NT2/D1 (cell line): ENCODE data around the gene SPSB4.

Source experiments
- DNase-seq: peaks from one replicate; pipeline ENCODE4 v3.0.0-alpha.2; 2011; ENCODE audit warnings: low read depth, low spot score
- H3K27me3 ChIP-seq: 2 replicates; pipeline ENCODE4 v1.6.0; 2011; ENCODE audit warnings: mild to moderate bottlenecking; ENCODE audit not compliant: insufficient read length, insufficient read depth
- H3K36me3 ChIP-seq: 2 replicates; pipeline ENCODE4 v1.6.1; 2011; ENCODE audit warnings: mild to moderate bottlenecking, low read length, mixed read lengths; ENCODE audit not compliant: insufficient read depth, insufficient read length
- H3K4me1 ChIP-seq: 2 replicates; pipeline ENCODE4 v1.5.1; 2011; ENCODE audit not compliant: insufficient read depth, insufficient read length
- H3K4me3 ChIP-seq: 2 replicates; pipeline ENCODE4 v1.5.1; 2011; ENCODE audit warnings: low read depth; ENCODE audit not compliant: insufficient read length
- H3K9ac ChIP-seq: 2 replicates; pipeline ENCODE4 v1.6.0; 2011; ENCODE audit warnings: low read depth; ENCODE audit not compliant: insufficient read length
- H3K9me3 ChIP-seq: 2 replicates; pipeline ENCODE4 v1.5.1; 2011; ENCODE audit warnings: mild to moderate bottlenecking, low read length; ENCODE audit not compliant: insufficient read depth
- SUZ12 ChIP-seq: IDR thresholded peaks from 2 replicates; pipeline ENCODE4 v1.6.1; 2011; ENCODE audit not compliant: insufficient read length, insufficient read depth; ENCODE audit errors: extremely low read depth
- YY1 ChIP-seq: IDR thresholded peaks from 2 replicates; pipeline ENCODE4 v1.6.1; 2011; ENCODE audit not compliant: insufficient read length, insufficient read depth
- ZNF274 ChIP-seq: IDR thresholded peaks from 2 replicates; pipeline ENCODE4 v1.6.1; 2011; ENCODE audit warnings: mild to moderate bottlenecking, low read depth, low read length

Gene SPSB4

GRCh38 chr3:141152801-141153678, 101.9 kb downstream of the SPSB4 start:
- no peak for DNase-seq
- no peak for TF ChIP-seq SUZ12
- TF ChIP-seq YY1 = no peak
- TF ChIP-seq ZNF274 = no peak
- Histone ChIP-seq H3K36me3 (no peaks in the 10 kb centered on the region), H3K9me3 (no peaks in the 10 kb centered on the region), H3K4me3 (no peak overlapping the region), H3K27me3 (no peaks in the 10 kb centered on the region), H3K9ac (no peak overlapping the region), H3K4me1 (peaks cover 3% of the 10 kb centered on the region)

GRCh38 chr3:141153679-141153966, 102.5 kb downstream of the SPSB4 start:
- Histone ChIP-seq H3K4me3 (no peak overlapping the region), H3K9me3 (peaks cover 5% of the 10 kb centered on the region; the same call in 1 of the 2 replicates), H3K4me1 (no peaks in the 10 kb centered on the region), H3K9ac (no peak overlapping the region), H3K36me3 (no peaks in the 10 kb centered on the region), H3K27me3 (no peaks in the 10 kb centered on the region)
- DNase-seq = no peak
- TF ChIP-seq SUZ12 (no peak), ZNF274 (no peak), YY1 (no peak)

GRCh38 chr3:141164852-141165251, 113.7 kb downstream of the SPSB4 start:
- no peak for TF ChIP-seq ZNF274
- TF ChIP-seq YY1 = no peak
- TF ChIP-seq SUZ12 = no peak
- no peak for DNase-seq
- Histone ChIP-seq H3K36me3 (no peaks in the 10 kb centered on the region), H3K9me3 (peaks cover 15% of the 10 kb centered on the region; the same call in 1 of the 2 replicates), H3K4me1 (no peaks in the 10 kb centered on the region), H3K4me3 (no peak overlapping the region), H3K27me3 (no peaks in the 10 kb centered on the region), H3K9ac (no peak overlapping the region)

- H3K9ac ChIP-seq = no peak overlapping the region
Observed at GRCh38 chr3:141167681-141168080, 116.5 kb downstream of the SPSB4 start.

GRCh38 chr3:141170678-141171295, 119.6 kb downstream of the SPSB4 start:
- TF ChIP-seq YY1 = no peak
- no peak for TF ChIP-seq ZNF274
- TF ChIP-seq SUZ12 = no peak
- H3K4me1 ChIP-seq = no peaks in the 10 kb centered on the region

More at GRCh38 chr3:141167681-141168080, 116.5 kb downstream of the SPSB4 start:
- H3K4me1 ChIP-seq = no peaks in the 10 kb centered on the region
- TF ChIP-seq SUZ12 (no peak), ZNF274 (no peak), YY1 (no peak)
- no peak for DNase-seq
- H3K36me3 ChIP-seq = no peaks in the 10 kb centered on the region
- no peak overlapping the region for H3K4me3 ChIP-seq
- H3K9me3 ChIP-seq = peaks cover 4% of the 10 kb centered on the region; the same call in 1 of the 2 replicates
- no peaks in the 10 kb centered on the region for H3K27me3 ChIP-seq

GRCh38 chr3:141174674-141175073, 123.5 kb downstream of the SPSB4 start:
- TF ChIP-seq ZNF274 (no peak), SUZ12 (no peak), YY1 (no peak)
- no peak overlapping the region for H3K4me3 ChIP-seq
- H3K9ac ChIP-seq = no peak overlapping the region
- no peaks in the 10 kb centered on the region for H3K4me1 ChIP-seq
- no peaks in the 10 kb centered on the region for H3K27me3 ChIP-seq
- H3K9me3 ChIP-seq = peaks cover 4% of the 10 kb centered on the region; the same call in 1 of the 2 replicates
- H3K36me3 ChIP-seq = no peaks in the 10 kb centered on the region
- no peak for DNase-seq

More at GRCh38 chr3:141170678-141171295, 119.6 kb downstream of the SPSB4 start:
- Histone ChIP-seq H3K9me3 (peaks cover 4% of the 10 kb centered on the region; the same call in 1 of the 2 replicates), H3K36me3 (no peaks in the 10 kb centered on the region), H3K4me3 (no peak overlapping the region), H3K27me3 (no peaks in the 10 kb centered on the region), H3K9ac (no peak overlapping the region)
- DNase-seq = no peak

- H3K9ac ChIP-seq = no peak overlapping the region
- H3K9me3 ChIP-seq = peaks cover 9% of the 10 kb centered on the region
- H3K36me3 ChIP-seq = no peaks in the 10 kb centered on the region
- no peak overlapping the region for H3K4me3 ChIP-seq
- no peak for DNase-seq
- no peaks in the 10 kb centered on the region for H3K4me1 ChIP-seq
- TF ChIP-seq YY1 (no peak), SUZ12 (no peak), ZNF274 (no peak)
- H3K27me3 ChIP-seq = no peaks in the 10 kb centered on the region
Observed at GRCh38 chr3:141176775-141177174, 125.6 kb downstream of the SPSB4 start.
